ENCODE measurements around the gene CLCN1.
"Not testable (repeated sequence)": the region's sequence is repeated elsewhere in the genome, so short reads cannot be mapped to it uniquely, and the experiment has no call there.

Gene CLCN1

DNA sequence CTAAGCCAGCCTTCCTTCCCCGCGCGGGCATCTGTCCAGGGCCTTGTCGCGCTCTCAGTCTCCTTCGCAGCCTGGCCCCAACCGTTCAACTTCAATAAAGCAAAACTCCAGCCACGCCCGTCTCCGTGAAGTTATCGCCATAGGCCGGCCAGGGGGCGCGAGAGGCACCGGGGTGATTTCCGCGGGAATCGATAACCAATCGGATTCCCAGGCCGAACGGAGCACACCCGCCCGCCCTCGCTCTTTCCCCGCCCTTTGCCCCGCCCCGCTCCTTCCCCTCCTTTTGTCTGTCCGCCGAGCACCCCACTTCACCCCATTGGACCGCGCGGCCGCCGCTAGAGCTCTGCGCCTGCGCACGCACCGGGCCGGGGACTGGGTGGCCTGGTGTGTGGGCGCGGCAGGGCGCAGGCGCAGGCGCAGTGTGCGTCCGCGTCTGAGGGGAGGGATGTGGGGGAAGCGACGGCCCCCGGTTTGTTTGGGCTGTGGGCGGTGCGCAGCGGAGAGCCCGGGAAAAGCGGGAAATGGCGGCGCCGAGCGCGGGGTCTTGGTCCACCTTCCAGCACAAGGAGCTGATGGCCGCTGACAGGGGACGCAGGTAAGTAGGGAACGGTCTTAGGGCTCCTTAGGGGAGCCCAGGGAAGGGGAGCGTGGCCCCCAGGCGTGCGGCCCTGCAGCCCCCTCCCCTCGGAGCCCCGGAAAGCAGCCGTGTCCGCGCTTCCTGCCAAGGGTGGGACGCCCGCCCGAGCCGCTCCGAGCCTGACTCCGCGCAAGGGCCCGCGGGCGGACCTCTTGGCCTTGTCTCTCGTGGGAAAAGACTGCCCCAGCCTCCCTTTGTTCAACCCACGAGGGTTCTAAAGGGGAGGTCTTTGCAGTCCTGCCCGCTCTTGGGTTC lies 27.7 kb upstream of the CLCN1 start, which contains the start of gene CASP2:
TSS of gene CASP2 (plus strand) at position 417 of the 892 bp plus-strand sequence. CDS start at position 522, 105 bp downstream.
- Mint-ChIP-seq H3K27ac (peak within 1 kb of the TSS; percentile 96 to 97), H3K9me3 (peaks cover 4 to 5% of the 10 kb centered on the region in 2 donors), H3K4me3 (peak within 1 kb of the TSS; percentile 94 to 97), H3K4me1 (peaks cover 58% of the 10 kb centered on the region), H3K27me3 (no peaks in the 10 kb centered on the region)
- ATAC-seq (peak; percentile 93), DNase-seq (peak; percentile 98 to 99)

GRCh38 chr7:143288836-143289235 lies 27.1 kb upstream of the CLCN1 start:
- DNase-seq (no peak), ATAC-seq (no peak)
- peaks cover 4 to 5% of the 10 kb centered on the region in 2 donors for H3K9me3 Mint-ChIP-seq
- peak overlapping the region; percentile 92 to 97 for H3K27ac Mint-ChIP-seq
- H3K4me3 Mint-ChIP-seq: peak overlapping the region; percentile 94 to 97
- no peaks in the 10 kb centered on the region for H3K27me3 Mint-ChIP-seq
- H3K4me1 Mint-ChIP-seq: peaks cover 56% of the 10 kb centered on the region

DNA sequence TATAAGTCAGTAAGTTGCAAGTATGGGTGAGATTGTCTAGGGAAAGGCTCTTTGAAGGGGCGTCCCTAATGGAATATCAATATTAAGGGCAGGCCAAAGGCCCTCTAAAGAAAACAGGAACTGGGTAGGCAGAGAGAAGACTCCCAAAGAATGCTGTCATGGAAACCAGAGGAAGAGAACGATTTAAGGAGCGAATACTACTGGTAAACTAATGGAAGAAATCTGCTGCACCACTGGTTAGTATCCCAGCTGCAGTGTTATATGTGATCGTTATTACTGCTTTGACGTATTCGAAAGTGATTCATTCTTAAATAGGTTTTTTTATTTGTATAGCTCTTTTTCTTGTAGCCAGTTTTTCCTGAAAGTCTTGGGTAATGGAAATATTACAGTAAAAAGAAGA lies 26.5 kb upstream of the CLCN1 start:
- ATAC-seq (no peak), DNase-seq (no peak)
- H3K4me1 Mint-ChIP-seq: peaks cover 56% of the 10 kb centered on the region
- H3K9me3 Mint-ChIP-seq: peaks cover 4 to 5% of the 10 kb centered on the region in 2 donors
- peak overlapping the region; percentile 94 to 97 for H3K4me3 Mint-ChIP-seq
- no peaks in the 10 kb centered on the region for H3K27me3 Mint-ChIP-seq
- H3K27ac Mint-ChIP-seq: peak overlapping the region; percentile 92 to 97

GRCh38 chr7:143289888-143290287 lies 26.0 kb upstream of the CLCN1 start:
- ATAC-seq, H3K27me3 Mint-ChIP-seq, DNase-seq, H3K9me3 Mint-ChIP-seq: not testable (repeated sequence)
- Mint-ChIP-seq H3K27ac (peak overlapping the region; percentile 83 to 97), H3K4me1 (peaks cover 57% of the 10 kb centered on the region), H3K4me3 (peak overlapping the region; percentile 94 to 97)

- ATAC-seq: no peak
- no peak for DNase-seq
- peaks cover 4 to 5% of the 10 kb centered on the region in 2 donors for H3K9me3 Mint-ChIP-seq
- peak overlapping the region in 1 of 2 donors; percentile 10 for H3K27ac Mint-ChIP-seq
- H3K4me3 Mint-ChIP-seq: peak overlapping the region; percentile 94 to 97
- no peaks in the 10 kb centered on the region for H3K27me3 Mint-ChIP-seq
- H3K4me1 Mint-ChIP-seq: peaks cover 61% of the 10 kb centered on the region
These were observed 25.6 kb upstream of the CLCN1 start for GRCh38 chr7:143290293-143290692.

DNA sequence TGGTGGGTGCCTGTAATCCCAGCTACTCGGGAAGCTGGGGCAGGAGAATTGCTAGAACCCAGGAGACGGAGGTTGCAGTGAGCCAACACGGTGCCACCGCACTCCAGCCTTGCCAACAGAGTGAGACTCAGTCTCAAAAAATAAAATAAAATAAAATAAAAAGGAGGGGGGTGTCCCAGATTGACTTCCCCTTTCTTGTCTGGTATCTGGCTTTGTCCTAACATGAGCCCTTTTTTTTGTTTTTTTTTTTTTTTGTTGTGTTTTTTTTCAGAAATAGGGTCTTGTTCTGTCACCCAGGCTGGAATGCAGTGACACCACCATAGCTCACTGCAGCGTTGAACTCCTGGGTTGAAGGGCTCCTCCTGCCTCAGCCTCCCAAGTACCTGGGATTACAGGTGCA lies 23.0 kb upstream of the CLCN1 start:
- H3K27ac Mint-ChIP-seq: no peak overlapping the region
- no peak overlapping the region for H3K4me3 Mint-ChIP-seq
- no peaks in the 10 kb centered on the region for H3K27me3 Mint-ChIP-seq

GRCh38 chr7:143295870-143296269 lies 20.0 kb upstream of the CLCN1 start:
- DNase-seq (no peak), ATAC-seq (no peak)
- Mint-ChIP-seq H3K4me3 (no peak overlapping the region), H3K4me1 (peaks cover 48% of the 10 kb centered on the region), H3K27ac (no peak overlapping the region), H3K27me3 (no peaks in the 10 kb centered on the region), H3K9me3 (no peaks in the 10 kb centered on the region)

More for the DNA sequence above, 23.0 kb upstream of the CLCN1 start:
- DNase-seq (no peak), ATAC-seq (no peak)
- H3K9me3 Mint-ChIP-seq: peaks cover under 1 to 1% of the 10 kb centered on the region in 2 donors
- H3K4me1 Mint-ChIP-seq: peaks cover 62% of the 10 kb centered on the region

- Mint-ChIP-seq H3K4me1 (peaks cover 40% of the 10 kb centered on the region), H3K9me3 (no peaks in the 10 kb centered on the region), H3K27me3 (no peaks in the 10 kb centered on the region), H3K4me3 (no peak overlapping the region), H3K27ac (no peak overlapping the region)
- no peak for DNase-seq
- ATAC-seq: no peak
These were observed 19.2 kb upstream of the CLCN1 start for GRCh38 chr7:143296686-143297085.

GRCh38 chr7:143299346-143299745 lies 16.6 kb upstream of the CLCN1 start:
- Mint-ChIP-seq H3K27me3 (no peaks in the 10 kb centered on the region), H3K4me3 (no peak overlapping the region), H3K9me3 (no peaks in the 10 kb centered on the region), H3K4me1 (peaks cover 31% of the 10 kb centered on the region), H3K27ac (no peak overlapping the region)
- DNase-seq (no peak), ATAC-seq (no peak)

- peak; percentile 37 to 47 for DNase-seq
- Mint-ChIP-seq H3K4me1 (peaks cover 31% of the 10 kb centered on the region), H3K27ac (no peak overlapping the region), H3K9me3 (no peaks in the 10 kb centered on the region), H3K4me3 (no peak overlapping the region), H3K27me3 (no peaks in the 10 kb centered on the region)
- ATAC-seq: peak; percentile 92
These were observed 16.1 kb upstream of the CLCN1 start for GRCh38 chr7:143299840-143300239.

DNA sequence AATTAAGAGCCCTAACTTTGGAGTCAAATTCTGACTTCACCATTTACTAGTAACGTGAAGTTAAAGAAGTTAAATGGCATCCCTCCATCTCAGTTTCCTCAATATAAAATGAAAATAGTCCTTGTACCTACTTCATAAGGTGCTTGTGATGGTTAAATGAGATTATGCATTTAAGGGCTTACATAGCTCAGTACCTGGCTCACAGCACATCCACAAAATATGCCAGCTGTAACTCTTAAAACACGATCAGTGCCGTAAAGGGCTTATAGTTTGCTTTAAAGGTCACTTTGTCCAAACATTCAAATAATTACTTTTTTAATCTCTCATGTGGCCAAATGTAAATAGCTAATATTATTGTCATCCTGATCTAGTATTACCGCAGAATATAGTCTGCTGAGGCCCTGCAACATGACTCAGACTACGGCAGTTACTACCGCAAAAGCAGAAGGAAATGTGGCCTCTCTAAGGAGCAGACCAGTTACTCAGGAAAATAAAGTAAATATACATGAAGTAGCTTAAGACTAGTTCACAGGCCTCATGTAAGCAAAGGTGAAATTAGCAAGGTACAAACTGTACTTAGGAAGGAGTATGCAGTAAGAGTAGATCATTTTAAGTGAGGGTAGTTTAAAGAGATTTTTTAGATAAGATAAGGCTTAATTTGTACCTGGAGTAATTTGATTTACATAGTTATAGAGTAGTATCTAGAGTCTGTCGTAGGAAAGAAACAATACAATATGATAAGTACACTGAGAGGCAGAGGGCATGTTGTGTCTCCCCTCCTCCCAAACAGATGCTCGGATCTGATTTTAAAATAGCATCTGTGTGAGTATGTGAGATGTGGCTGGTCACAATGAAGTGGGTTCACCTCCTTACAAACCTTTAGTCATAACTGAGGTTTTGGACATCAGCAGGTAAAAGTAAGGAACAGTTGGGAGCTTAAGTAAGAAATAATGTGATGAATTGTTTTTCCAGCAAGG lies 14.7 kb upstream of the CLCN1 start:
- Mint-ChIP-seq H3K9me3 (no peaks in the 10 kb centered on the region), H3K4me3 (no peak overlapping the region), H3K27ac (no peak overlapping the region), H3K4me1 (peaks cover 30% of the 10 kb centered on the region), H3K27me3 (no peaks in the 10 kb centered on the region)
- ATAC-seq (no peak), DNase-seq (no peak)

DNA sequence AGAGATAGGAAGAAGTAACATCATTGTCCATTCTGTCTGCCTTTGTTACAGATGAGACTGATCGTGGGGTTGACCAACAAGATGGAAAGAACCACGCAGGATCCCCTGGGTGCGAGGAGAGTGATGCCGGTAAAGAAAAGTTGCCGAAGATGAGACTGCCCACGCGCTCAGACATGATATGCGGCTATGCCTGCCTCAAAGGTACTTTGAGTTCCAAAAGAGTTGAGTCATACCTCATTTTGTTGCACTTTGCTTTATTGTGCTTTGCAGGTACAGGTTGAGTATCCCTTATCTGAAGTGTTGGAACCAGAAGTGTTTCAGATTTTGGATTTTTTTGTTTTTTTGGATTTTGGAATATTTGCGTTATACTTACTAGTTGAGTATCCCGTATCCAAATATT lies 12.2 kb upstream of the CLCN1 start:
- Mint-ChIP-seq H3K4me3 (no peak overlapping the region), H3K9me3 (no peaks in the 10 kb centered on the region), H3K27ac (no peak overlapping the region), H3K27me3 (no peaks in the 10 kb centered on the region), H3K4me1 (peaks cover 49% of the 10 kb centered on the region)
- ATAC-seq: no peak
- DNase-seq: no peak

GRCh38 chr7:143304938-143305337 lies 11.0 kb upstream of the CLCN1 start:
- Mint-ChIP-seq H3K27ac (peak overlapping the region in 1 of 2 donors; percentile 7), H3K27me3 (no peaks in the 10 kb centered on the region), H3K9me3 (no peaks in the 10 kb centered on the region), H3K4me3 (no peak overlapping the region), H3K4me1 (peaks cover 46% of the 10 kb centered on the region)
- ATAC-seq (peak; percentile 41), DNase-seq (no peak)

DNA sequence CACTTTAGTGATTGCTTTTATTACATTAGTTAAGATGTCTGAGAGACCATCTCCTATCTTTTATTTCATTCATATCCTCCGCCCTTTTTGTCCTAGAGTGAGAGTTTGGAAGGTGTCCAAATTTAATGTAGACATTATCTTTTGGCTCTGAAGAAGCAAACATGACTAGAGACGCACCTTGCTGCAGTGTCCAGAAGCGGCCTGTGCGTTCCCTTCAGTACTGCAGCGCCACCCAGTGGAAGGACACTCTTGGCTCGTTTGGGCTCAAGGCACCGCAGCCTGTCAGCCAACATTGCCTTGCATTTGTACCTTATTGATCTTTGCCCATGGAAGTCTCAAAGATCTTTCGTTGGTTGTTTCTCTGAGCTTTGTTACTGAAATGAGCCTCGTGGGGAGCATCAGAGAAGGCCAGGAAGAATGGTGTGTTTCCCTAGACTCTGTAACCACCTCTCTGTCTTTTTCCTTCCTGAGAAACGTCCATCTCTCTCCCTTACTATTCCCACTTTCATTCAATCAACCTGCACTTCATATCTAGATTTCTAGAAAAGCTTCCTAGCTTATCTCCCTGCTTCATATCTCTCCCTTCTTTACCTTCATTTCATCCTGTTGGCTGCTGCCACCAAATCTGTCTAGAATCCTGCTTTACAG lies 10.4 kb upstream of the CLCN1 start:
- H3K4me1 Mint-ChIP-seq: peaks cover 52% of the 10 kb centered on the region
- H3K27me3 Mint-ChIP-seq: no peaks in the 10 kb centered on the region
- H3K4me3 Mint-ChIP-seq: no peak overlapping the region
- H3K9me3 Mint-ChIP-seq: no peaks in the 10 kb centered on the region
- peak overlapping the region in 1 of 2 donors; percentile 42 for H3K27ac Mint-ChIP-seq
- peak; percentile 57 to 69 for DNase-seq
- peak; percentile 85 for ATAC-seq

DNA sequence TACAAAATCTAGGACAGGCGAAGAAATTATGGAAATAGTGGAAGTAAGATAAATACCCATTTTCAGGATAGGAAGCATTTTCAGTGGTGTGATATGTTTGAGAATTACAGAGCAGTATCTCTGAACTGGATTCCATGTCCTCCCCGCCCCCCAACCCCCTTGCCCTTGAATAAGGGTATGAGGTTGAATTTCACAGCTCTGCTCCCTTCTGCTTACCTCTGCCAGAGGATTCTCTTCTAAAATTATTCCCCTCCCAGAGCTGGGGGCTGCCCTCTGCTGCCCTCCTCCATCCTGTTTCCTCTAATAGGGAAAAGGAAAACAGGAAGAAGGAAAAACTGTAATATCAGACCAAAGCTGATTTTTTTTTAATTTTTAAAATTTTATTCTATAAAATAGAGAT lies 7.3 kb upstream of the CLCN1 start:
- Mint-ChIP-seq H3K9me3 (no peaks in the 10 kb centered on the region), H3K27me3 (no peaks in the 10 kb centered on the region), H3K4me1 (peaks cover 61% of the 10 kb centered on the region), H3K27ac (no peak overlapping the region), H3K4me3 (no peak overlapping the region)
- DNase-seq (no peak), ATAC-seq (no peak)

Data from stimulated activated naive CD8-positive, alpha-beta T cell treated with anti-CD3 and anti-CD28 coated beads, Interleukin-15, amount 100 ng/mL, for 72 hours (primary cell).